Hematopoietic multipotent progenitor cell treated with erythropoietin and hydrocortisone succinate and interleukin-3 and kit ligand, for 6 days (in vitro differentiated cells): Measurements from ENCODE around the gene GPR155.
"Not testable (repeated sequence)": the region's sequence is repeated elsewhere in the genome, so short reads cannot be mapped to it uniquely, and the experiment has no call there.

Experiments used
- DNase-seq: peaks from one replicate; pipeline ENCODE4 v3.0.0-alpha.2; 2015

Gene GPR155

DNA sequence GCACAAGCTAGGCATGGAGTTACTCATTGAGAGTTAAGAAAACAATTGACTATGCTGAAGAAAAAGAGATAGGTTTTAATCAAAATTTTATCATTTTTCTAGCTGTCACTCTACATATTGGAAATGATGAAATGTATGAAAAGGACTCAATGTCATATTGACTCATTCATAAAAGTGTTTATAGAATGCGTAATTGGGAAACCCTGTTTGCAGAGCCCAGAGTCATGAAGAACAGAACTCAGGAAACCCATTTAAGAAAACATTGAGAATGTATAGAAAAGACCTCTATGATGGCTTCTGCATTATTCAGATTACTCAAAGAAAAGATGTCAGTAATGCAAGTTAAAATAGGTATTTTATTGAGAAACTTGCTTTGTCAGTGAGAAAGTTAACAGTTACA, 54.9 kb downstream of the GPR155 start:
- DNase-seq = no peak

DNA sequence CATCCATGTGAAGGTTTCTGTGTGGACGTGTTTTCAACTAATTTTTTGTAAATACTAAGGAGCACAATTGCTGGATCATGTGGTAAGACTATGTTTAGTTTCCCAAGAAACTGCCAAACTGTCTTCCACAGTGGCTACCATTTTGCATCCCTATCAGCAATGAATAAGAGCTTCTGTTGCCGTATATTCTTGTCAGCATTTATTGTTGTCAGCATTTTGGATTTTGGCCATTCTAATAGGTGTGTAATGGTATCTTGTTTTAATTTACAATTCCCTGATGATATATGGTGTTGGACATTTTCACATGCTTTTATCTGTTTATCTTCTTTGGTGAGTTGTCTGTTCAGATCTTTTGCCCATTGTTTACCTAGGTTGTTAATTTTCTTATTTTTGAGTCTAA, 56.8 kb downstream of the GPR155 start:
- no peak for DNase-seq

DNA sequence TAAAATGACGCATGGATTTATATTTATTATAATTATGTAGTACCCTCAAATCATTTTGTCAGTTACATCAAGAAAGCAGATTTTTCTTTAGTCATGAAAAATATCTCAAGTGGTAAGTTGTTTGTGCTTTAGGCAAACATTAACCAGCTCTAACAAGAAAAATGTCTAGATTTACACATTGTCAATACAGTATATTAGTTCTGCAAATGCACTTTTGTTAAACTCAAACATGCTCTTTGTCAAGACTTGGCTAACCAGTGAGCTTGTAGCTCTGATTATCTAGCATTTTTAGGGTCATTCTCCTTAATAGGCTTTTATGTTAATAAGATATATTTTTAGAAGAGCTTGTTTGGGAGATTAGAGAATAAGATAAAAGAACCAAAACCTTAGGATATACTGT, 58.6 kb downstream of the GPR155 start:
- DNase-seq = no peak

DNA sequence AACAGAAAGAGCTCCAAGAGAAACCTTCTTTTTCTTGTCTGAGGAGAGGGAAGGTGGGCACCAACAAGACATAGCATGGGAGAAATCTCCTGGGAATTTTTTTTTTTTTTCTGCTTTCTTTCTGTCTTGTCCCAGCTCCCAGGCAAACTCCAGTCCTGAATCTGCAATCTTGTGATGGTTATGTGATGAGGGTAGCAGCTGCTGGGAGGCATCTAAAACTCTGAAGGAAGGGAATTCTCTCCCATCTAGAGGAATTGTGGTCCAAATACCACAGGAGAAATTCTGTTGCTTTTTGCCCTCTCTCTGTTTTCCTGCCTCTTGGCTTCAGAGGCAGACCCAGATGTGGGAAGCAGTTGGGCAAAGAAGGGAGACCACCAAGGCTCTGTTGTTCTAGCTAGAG, 74.6 kb downstream of the GPR155 start:
- DNase-seq = no peak

DNA sequence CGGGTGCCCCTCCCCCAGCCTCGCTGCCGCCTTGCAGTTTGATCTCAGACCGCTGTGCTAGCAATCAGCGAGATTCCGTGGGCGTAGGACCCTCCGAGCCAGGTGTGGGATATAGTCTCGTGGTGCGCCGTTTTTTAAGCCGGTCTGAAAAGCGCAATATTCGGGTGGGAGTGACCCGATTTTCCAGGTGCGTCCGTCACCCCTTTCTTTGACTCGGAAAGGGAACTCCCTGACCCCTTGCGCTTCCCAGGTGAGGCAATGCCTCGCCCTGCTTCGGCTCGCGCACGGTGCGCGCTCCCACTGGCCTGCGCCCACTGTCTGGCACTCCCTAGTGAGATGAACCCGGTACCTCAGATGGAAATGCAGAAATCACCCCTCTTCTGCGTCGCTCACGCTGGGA, 76.8 kb downstream of the GPR155 start:
- DNase-seq = not testable (repeated sequence)

DNA sequence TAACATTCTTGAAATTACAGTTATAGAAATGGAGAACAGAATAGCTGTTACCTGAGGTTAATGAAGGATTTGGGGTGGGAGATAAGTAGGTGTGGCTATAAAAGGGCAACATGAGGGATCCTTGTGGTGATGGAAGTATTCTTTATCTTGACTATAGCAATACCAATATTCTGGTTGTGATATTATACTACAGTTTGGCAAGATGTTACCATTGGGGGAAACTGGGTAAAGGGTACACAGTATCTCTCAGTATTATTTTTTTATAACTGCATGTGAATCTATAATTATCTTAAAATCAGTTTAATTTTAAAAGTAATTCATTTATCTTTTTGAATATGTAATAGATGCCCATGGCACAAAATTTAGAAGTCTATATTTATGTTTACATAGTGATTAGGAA, 83.2 kb downstream of the GPR155 start:
- DNase-seq = no peak

DNA sequence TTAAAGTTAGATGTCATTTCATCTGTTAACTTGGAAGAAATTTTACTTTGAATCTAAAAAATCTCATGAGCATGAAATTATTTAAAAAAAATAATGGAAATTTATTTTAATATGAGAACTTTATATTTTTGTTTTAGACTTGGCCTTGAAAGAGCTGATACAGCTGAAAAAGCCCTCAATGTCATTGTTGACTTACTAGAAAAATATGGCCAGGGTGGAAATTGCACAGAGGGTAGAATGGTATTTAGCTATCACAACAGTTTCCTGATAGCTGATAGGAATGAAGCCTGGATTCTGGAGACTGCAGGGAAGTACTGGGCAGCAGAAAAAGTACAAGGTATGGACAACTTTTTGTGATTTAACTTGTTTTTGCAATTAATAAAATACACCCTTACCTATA, 86.0 kb downstream of the GPR155 start:
- no peak for DNase-seq

DNA sequence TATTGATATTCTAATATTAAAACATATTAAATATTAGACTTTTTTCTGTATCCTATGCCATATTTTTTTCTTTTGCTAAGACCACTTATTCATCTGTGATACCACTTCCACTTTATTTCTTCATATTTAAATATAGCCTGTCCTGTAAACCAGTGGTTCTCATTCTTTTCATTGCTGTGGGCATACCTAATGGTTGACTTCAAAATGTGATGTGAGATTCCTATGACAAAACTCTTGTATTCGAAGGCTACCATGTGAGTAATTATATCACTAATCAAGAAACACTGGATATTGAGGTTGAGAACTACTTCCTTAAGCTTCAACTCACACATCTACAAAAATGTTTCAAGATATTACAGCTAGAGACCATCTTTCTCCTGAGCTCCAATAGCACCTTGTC, 87.7 kb downstream of the GPR155 start:
- no peak for DNase-seq

DNA sequence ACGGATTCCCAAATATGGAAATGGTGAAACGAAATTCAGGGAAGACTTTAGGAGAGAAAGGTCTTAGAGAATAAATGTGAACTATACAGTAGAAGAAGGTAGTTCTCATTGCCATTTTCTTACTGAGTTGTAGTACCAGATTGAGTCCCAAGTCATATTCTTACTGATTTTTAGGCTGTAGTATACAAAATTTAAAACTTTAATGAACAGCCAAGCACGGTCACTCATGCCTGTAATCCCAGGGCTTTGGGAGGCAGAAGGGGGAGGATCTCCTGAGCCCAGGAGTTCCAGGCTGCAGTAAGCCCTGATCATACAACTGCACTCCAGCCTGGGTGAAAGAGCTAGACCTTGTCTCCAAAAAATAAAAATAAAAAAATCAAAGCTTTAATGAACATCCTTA, 89.1 kb downstream of the GPR155 start:
- no peak for DNase-seq

DNA sequence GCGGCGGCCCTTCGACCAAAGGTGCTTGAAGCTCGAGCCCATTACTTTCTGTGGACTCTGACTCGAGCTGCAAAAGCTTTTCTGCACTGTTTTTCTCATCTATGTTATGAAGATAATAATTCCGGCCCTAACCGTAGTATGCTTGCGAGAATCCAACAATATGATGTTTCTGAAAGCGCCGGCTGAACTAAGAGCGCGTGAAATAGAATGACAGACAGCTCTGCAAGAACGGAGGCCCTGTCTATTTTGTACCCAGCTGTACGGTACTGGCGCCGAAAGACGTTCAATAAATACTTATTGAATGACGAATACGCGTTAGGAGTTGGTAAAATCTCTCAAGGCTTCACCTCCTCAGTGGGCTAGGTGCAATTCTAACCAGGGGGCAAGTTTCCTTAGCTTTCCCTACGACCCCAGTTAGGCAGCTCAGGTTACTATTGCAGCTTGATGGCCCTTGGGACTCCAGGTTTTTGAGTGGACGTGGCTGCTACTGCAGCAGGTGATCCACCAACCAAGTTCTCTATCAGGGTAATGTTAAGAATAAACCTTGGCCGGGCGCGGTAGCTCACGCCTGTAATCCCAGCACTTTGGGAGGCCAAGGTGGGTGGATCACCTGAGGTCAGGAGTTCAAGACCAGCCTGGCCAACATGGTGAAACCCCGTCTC, 90.7 kb downstream of the GPR155 start:
- peak; percentile 51 for DNase-seq

DNA sequence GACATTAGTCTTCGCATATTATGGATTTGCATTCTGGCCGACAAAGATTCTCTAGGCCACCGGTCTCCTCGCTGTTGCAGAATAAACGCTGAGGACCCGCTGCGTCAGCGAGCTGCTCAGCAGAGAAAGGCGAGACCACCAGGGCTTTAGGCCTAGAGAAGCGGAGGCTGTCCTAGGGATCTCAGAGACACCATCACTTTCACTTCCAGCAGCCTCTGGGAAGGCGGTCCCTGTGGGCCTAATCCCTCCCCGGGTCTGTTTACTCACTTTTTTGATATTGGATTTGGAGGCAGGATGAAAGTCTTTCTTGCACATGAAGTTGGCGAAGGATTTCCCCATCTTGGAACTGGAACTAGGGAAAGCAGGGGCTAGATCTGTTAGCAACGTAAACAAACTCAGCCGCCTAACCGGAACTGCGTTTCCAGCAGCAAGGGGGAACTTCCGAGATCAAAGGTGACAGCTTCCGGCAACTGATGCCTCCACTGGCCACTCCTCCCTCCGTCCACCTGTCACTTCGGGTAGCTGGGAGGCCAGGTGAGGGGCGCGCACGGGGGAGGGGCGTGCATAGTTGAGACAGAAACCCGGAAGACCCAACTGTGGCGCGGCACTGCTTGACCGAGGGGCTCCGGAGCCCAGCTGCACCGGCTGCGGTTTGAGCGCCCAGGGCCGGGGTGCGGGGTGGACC, 91.4 kb downstream of the GPR155 start, which contains the start of gene SCRN3:
SCRN3 (plus strand) TSS at position 447 of the 685 bp plus-strand sequence. CDS start 2,554 bp downstream, outside the sequence.
- peak; percentile 91 for DNase-seq

DNA sequence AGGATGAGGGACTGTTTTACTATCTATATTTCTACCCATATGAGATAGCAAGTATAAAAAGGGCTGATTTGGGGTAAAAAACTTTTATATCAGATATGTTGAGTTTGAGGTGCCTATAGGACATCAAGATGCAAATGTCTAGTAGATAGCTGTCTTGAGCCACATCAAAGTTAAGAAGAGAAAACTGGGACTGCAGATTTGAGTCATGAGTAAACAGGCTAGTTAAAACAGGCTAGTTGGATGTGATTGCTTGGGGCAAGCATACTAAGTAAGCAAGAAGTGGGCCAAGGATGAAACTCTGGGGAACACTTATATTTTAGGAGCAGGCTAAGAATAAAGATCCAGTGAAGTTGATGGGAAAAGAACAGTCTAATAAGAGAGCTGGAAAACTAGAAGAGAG, 94.1 kb downstream of the GPR155 start:
- DNase-seq = no peak

DNA sequence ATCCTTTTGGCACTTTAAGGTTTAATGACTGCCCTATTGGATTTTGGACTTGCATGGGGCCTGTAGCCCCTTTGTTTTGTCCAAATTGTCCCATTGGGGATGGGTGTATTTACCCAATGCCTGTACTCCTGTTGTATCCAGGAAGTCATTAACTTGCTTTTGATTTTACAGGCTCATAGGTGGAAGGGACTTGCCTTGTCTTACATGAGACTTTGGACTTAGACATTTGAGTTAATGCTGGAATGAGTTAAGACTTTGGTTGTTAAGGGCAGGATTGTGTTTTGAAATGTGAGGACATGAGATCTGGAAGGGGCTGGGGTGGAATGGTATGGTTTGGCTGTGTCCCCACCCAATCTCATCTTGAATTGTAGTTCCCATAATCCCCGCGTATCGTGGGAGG, 96.5 kb downstream of the GPR155 start:
- DNase-seq = not testable (repeated sequence)

DNA sequence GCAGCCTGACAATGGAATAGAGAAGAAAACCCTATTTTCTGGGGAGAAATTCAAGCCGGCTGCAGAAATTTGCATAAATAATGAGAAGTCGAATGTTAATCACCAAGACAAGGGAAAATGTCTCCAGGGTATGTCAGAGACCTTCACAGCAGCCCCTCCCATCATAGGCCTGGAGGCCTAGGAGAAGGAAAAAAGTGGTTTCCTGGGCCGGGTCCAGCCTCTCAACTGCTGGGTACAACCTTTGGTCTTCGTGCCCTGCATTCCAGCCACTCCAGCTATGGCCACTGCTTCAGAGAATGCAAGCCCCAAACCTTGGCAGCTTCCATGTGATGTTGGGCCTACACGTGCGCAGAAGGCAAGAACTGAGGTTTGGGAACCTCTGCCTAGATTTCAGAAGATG, 97.3 kb downstream of the GPR155 start:
- no peak for DNase-seq

DNA sequence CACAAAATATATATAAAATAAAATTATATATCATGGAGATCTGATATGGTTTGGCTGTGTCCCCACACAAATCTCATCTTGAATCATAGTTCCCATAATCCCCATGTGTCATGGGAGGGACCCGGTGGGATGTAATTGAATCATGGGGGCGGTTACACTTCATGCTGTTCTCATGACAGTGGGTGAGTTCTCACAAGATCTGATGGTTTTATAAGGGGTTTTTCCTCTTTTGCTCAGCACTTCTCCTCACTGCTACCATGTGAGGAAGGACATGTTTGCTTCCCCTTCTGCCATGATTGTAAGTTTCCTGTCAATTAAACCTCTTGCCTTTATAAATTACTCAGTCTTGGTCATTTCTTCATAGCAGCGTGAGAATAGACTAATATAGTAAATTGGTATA, 98.1 kb downstream of the GPR155 start:
- not testable (repeated sequence) for DNase-seq

DNA sequence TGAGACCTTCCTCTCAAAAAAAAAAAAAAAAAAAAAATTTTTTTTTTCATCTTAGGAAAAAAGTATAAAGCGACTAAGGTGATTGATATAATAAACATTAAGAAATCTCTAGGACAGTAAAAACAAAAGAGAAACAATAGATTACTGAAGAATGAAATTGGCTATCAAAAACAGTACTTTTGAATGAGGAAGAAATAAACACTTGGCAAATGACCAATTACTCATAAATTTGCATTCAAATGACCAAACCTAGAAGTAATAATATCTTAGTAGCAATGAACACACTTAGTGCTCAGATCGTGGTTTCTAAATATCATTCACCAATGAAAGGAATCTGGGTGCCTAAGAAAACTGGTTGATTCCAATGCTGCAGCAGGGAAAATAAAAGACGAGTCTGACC, 101.6 kb downstream of the GPR155 start:
- no peak for DNase-seq

DNA sequence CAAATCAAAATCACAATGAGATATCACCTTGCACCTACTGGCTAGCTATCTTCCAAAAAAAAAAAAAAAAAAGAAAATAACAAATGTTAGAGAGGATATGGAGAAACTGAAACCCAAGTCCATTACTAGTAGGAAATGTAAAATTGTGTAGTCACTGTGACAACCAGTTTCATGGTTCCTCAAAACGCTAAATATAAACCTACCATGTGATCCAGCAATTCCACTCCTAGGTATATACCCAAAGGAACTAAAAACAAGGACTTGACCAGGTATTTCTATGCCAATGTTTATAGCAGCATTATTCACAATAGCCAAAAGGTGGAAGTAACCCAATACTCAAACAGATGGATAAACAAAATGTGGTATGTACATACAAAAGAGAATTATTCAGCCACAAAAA, 103.0 kb downstream of the GPR155 start:
- peak; percentile 9 for DNase-seq
